HepG2 (cell line): ENCODE results near the gene CAVIN2. TPM values are rescaled to one million over a fixed set of nuclear protein-coding genes. Genes with fewer than 3 reads are reported as not detected.

ENCODE experiments used
- BCL6 ChIP-seq: IDR thresholded peaks from 2 replicates; pipeline ENCODE4 v1.6.1; 2016; ENCODE audit warnings: missing genetic modification reagents, missing compliant biosample characterization
- CCAR2 ChIP-seq: fragments of 200-400 bp; formaldehyde crosslinking; optimal IDR thresholded peaks from 2 replicates; pipeline ENCODE3; 2018; ENCODE audit warnings: low read depth, mild to moderate bottlenecking, low read length, moderate library complexity
- CEBPZ ChIP-seq: IDR thresholded peaks from 2 replicates; pipeline ENCODE4 v1.6.1; 2012; ENCODE audit warnings: low read length, improper control_type of control experiment
- CENPT ChIP-seq: sonication (generic); formaldehyde crosslinking; IDR thresholded peaks from 2 replicates; pipeline ENCODE4 v1.8.0; 2022; ENCODE audit warnings: low read depth, mild to moderate bottlenecking, moderate library complexity, missing genetic modification reagents
- CENPX ChIP-seq: sonication (generic); formaldehyde crosslinking; IDR thresholded peaks from 2 replicates; pipeline ENCODE4 v1.9.0; 2021; ENCODE audit warnings: mild to moderate bottlenecking, missing genetic modification reagents, moderate library complexity
- ETV6 ChIP-seq: sonication (generic); formaldehyde crosslinking; conservative IDR thresholded peaks from 2 replicates; pipeline ENCODE4 v1.4.0; 2020; ENCODE audit warnings: missing genetic modification reagents
- KDM5A ChIP-seq: fragments of 200-600 bp; sonication (generic); IDR thresholded peaks from 2 replicates; pipeline ENCODE4 v1.7.0; 2018; ENCODE audit warnings: antibody characterized with exemption, mild to moderate bottlenecking, low read length, borderline replicate concordance
- MAFG ChIP-seq: sonication (generic); formaldehyde crosslinking; IDR thresholded peaks from 2 replicates; pipeline ENCODE4 v1.5.1; 2020; ENCODE audit warnings: mild to moderate bottlenecking, missing genetic modification reagents
- MED13 ChIP-seq: sonication (generic); formaldehyde crosslinking; IDR thresholded peaks from 2 replicates; pipeline ENCODE4 v1.5.0; 2020; ENCODE audit warnings: missing genetic modification reagents
- NR2F6 ChIP-seq, 2 experiments: IDR thresholded peaks; 2 replicates each; pipeline ENCODE4 v1.6.1; 2016; ENCODE audit warnings: antibody characterized with exemption in 1 of 2, mild to moderate bottlenecking in 1 of 2
- NRL ChIP-seq: sonication (generic); formaldehyde crosslinking; IDR thresholded peaks from 2 replicates; pipeline ENCODE4 v1.5.0; 2020; ENCODE audit warnings: missing genetic modification reagents, mild to moderate bottlenecking, moderate library complexity, borderline replicate concordance
- SMAD9 ChIP-seq: sonication (generic); formaldehyde crosslinking; IDR thresholded peaks from 2 replicates; pipeline ENCODE4 v1.5.1; 2020; ENCODE audit warnings: mild to moderate bottlenecking, missing genetic modification reagents
- USF2 ChIP-seq, 2 experiments: sonication (generic) in 1 of 2; formaldehyde crosslinking in 1 of 2; IDR thresholded peaks; 2 replicates each; pipeline versions ENCODE4 v1.5.1 to v1.6.1; 2011 to 2020; ENCODE audit warnings: borderline replicate concordance in 1 of 2, low read depth in 1 of 2, low read length in 1 of 2, mild to moderate bottlenecking in 1 of 2, missing genetic modification reagents in 1 of 2, moderate library complexity in 1 of 2
- ZBTB34 ChIP-seq: sonication (generic); formaldehyde crosslinking; IDR thresholded peaks from 2 replicates; pipeline ENCODE4 v1.8.0; 2022; ENCODE audit warnings: mild to moderate bottlenecking, missing genetic modification reagents
- ZKSCAN5 ChIP-seq: sonication (generic); formaldehyde crosslinking; IDR thresholded peaks from 2 replicates; pipeline ENCODE4 v1.5.1; 2020; ENCODE audit warnings: mild to moderate bottlenecking, missing genetic modification reagents
- ZNF558 ChIP-seq: sonication (generic); formaldehyde crosslinking; IDR thresholded peaks from 2 replicates; pipeline ENCODE4 v1.9.0; 2022; ENCODE audit warnings: mild to moderate bottlenecking, missing genetic modification reagents, borderline replicate concordance
- ZNF616 ChIP-seq: sonication (generic); formaldehyde crosslinking; IDR thresholded peaks from 2 replicates; pipeline ENCODE4 v1.5.0; 2020; ENCODE audit warnings: low read depth, mild to moderate bottlenecking, missing genetic modification reagents
- ZNF737 ChIP-seq: sonication (generic); formaldehyde crosslinking; IDR thresholded peaks from 2 replicates; pipeline ENCODE4 v1.5.0; 2020; ENCODE audit warnings: missing genetic modification reagents, mild to moderate bottlenecking, borderline replicate concordance
- ZNF749 ChIP-seq: sonication (generic); formaldehyde crosslinking; IDR thresholded peaks from 2 replicates; pipeline ENCODE4 v1.8.0; 2022; ENCODE audit warnings: mild to moderate bottlenecking, missing genetic modification reagents, moderate library complexity, borderline replicate concordance
- ZNF792 ChIP-seq: IDR thresholded peaks from 2 replicates; pipeline ENCODE4 v1.6.1; 2016
- ZSCAN20 ChIP-seq: sonication (generic); formaldehyde crosslinking; IDR thresholded peaks from 2 replicates; pipeline ENCODE4 v1.4.0; 2020; ENCODE audit warnings: missing genetic modification reagents, mild to moderate bottlenecking, borderline replicate concordance
- ZSCAN30 ChIP-seq: sonication (generic); formaldehyde crosslinking; IDR thresholded peaks from 2 replicates; pipeline ENCODE4 v1.5.0; 2020; ENCODE audit warnings: mild to moderate bottlenecking, missing genetic modification reagents
- polyA plus RNA-seq, 8 experiments: library from polyadenylated mRNA; depleted of rRNA in 3 of 8; stranded (reverse) in 7 of 8; unstranded in 1 of 8; fragments of >200 nt; fragmentation: Illumina TruSeq in 4 of 8; extraction: Trizol in 4 of 8; gene quantifications; 2 replicates each; pipeline versions ENCODE4 v1.2.1 to v1.2.3, GENCODE V29; 2011 to 2016; ENCODE audit warnings: low read depth in 4 of 8, missing spikeins in 1 of 8, mixed read lengths in 1 of 8; ENCODE audit not compliant: insufficient read depth in 1 of 8
- total RNA-seq, 5 experiments: library from RNA; depleted of rRNA; stranded (reverse); fragments of >200 nt; fragmentation: Illumina TruSeq; extraction: Trizol; gene quantifications; 2 replicates each; pipeline ENCODE4 v1.2.3, GENCODE V29; 2016; ENCODE audit warnings: low read depth in 1 of 5
- TF ChIP-seq, protein P1 (sequence below): sonication (generic); formaldehyde crosslinking; IDR thresholded peaks from 2 replicates; pipeline ENCODE4 v1.8.0; 2022; ENCODE audit warnings: mild to moderate bottlenecking, missing genetic modification reagents, moderate library complexity

Gene CAVIN2
- total and polyA plus RNA-seq, 2 of the 13 experiments (the other 11 are each of a cell fraction or from before 2014, with no cell fraction given) = 7.6 to 38.8 TPM

GRCh38 chr2:191860760-191861466 is 14.0 kb upstream of the CAVIN2 start (continued):
- TF ChIP-seq ZNF616 (no peak), ZKSCAN5 (CRISPR knock-in tag) (no peak), CENPX (CRISPR knock-in tag) (no peak), ZBTB34 (CRISPR knock-in tag) (no peak), NRL (CRISPR knock-in tag) (no peak), ZNF737 (CRISPR knock-in tag) (no peak), MED13 (CRISPR knock-in tag) (no peak), ZNF792 (CRISPR knock-in tag) (no peak), USF2 (IDR thresholded peaks at IDR 0.05; ENCODE audit: low read depth, low read length) (no peak), USF2 (CRISPR knock-in tag; IDR thresholded peaks at IDR 0.05; ENCODE audit: borderline replicate concordance) (no peak), CCAR2 (no peak), ZNF749 (0 out of 2 replicates have a peak, but pooled peaks have one; percentile 9), ZSCAN20 (CRISPR knock-in tag) (no peak), ZNF558 (CRISPR knock-in tag) (no peak), ZSCAN30 (CRISPR knock-in tag) (no peak), KDM5A (no peak), BCL6 (peak; percentile 77), CEBPZ (no peak), MAFG (CRISPR knock-in tag) (no peak), ETV6 (CRISPR knock-in tag) (no peak), NR2F6 (IDR thresholded peaks at IDR 0.05) (peak; percentile 39; the same call in 1 of the 2 replicates), NR2F6 (CRISPR knock-in tag; IDR thresholded peaks at IDR 0.05) (peak; percentile 52; the same call in 1 of the 2 replicates), SMAD9 (CRISPR knock-in tag) (no peak), CENPT (CRISPR knock-in tag) (no peak)
- TF ChIP-seq, protein P1, sequence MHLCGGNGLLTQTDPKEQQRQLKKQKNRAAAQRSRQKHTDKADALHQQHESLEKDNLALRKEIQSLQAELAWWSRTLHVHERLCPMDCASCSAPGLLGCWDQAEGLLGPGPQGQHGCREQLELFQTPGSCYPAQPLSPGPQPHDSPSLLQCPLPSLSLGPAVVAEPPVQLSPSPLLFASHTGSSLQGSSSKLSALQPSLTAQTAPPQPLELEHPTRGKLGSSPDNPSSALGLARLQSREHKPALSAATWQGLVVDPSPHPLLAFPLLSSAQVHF = no peak
